Measurements from ENCODE around the gene MYH15.

MYH15 gene

GRCh38 chr3:108338901-108339545 lies 171.4 kb downstream of the MYH15 start:
- Mint-ChIP-seq H3K27ac (no peak overlapping the region), H3K4me1 (peaks cover 22% of the 10 kb centered on the region), H3K9me3 (no peaks in the 10 kb centered on the region), H3K36me3 (no peaks in the 10 kb centered on the region), H3K4me3 (no peak overlapping the region), H3K27me3 (no peaks in the 10 kb centered on the region)
- ATAC-seq = no peak

- no peak for ATAC-seq
- no peak overlapping the region for H3K4me3 Mint-ChIP-seq
- no peaks in the 10 kb centered on the region for H3K36me3 Mint-ChIP-seq
- H3K27ac Mint-ChIP-seq = no peak overlapping the region
- no peaks in the 10 kb centered on the region for H3K27me3 Mint-ChIP-seq
- peaks cover 12% of the 10 kb centered on the region for H3K4me1 Mint-ChIP-seq
- H3K9me3 Mint-ChIP-seq = no peaks in the 10 kb centered on the region
Measured at GRCh38 chr3:108334701-108335100, 175.7 kb downstream of the MYH15 start.

DNA sequence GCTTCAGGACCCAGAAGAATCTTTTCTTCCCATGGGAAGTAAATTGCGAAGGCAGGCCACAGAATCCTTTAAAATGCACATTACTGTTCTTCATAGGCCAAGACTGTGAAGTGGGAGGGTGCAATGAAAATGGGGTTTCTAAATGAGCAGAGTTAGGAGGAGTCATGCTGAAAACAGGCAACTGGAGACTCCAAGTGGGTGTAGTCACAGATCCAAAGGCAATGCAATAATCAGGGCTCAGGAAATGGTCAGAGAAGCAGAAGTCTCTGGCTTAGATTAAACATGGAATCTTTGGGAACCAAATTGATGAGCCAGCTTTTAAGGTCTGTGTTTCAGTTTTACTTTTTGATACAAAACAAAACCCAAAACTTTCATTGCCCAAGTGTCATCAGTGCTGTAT lies 176.4 kb downstream of the MYH15 start:
- Mint-ChIP-seq H3K4me3 (no peak overlapping the region), H3K36me3 (no peaks in the 10 kb centered on the region), H3K4me1 (peaks cover 9% of the 10 kb centered on the region), H3K27ac (no peak overlapping the region), H3K27me3 (no peaks in the 10 kb centered on the region), H3K9me3 (no peaks in the 10 kb centered on the region)
- no peak for ATAC-seq

- H3K4me3 Mint-ChIP-seq = no peak overlapping the region
- ATAC-seq = no peak
- no peaks in the 10 kb centered on the region for H3K4me1 Mint-ChIP-seq
- H3K36me3 Mint-ChIP-seq = peaks cover 7% of the 10 kb centered on the region
- no peak overlapping the region for H3K27ac Mint-ChIP-seq
- no peaks in the 10 kb centered on the region for H3K27me3 Mint-ChIP-seq
- no peaks in the 10 kb centered on the region for H3K9me3 Mint-ChIP-seq
Measured at GRCh38 chr3:108331792-108332191, 178.6 kb downstream of the MYH15 start.

Data from stimulated activated memory B cell treated with anti-CD40 and anti-IgM and Interleukin-4, amounts not matched to agents 10 μg/mL and 1 μg/mL and 100 μg/mL, for 72 hours (primary cell).